Midbrain (tissue), 1 donor: ENCODE measurements around the gene AXL.
A peak's percentile ranks its signal among the peaks of the same experiment; 100 is the strongest.
"Not testable (repeated sequence)": the region's sequence is repeated elsewhere in the genome, so short reads cannot be mapped to it uniquely, and the experiment has no call there.

Source experiments
- DNase-seq: peaks from one replicate; lab custom pipeline; 2025; lab: John Stamatoyannopoulos, UW

AXL gene

DNA sequence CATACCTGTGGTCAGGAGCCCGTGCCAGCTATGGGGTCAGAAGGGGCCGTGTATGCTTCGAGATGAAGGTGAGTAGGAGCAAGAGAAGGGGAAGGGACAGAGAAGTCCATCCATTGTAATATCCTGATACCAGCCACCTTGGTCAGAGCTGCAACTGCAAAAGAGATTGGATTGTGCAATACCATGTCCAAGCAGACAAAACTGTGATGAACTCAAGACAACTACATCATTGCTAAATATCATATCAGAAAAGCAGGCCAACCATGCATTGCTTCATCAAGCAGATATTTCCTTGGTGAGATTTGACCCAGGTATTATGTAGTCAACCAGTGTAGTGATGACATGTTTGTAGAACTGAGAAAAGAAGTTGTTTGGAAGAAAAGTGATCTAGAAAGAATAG is 57.2 kb downstream of the AXL start:
- DNase-seq, result no peak

GRCh38 chr19:41278478-41278877 is 59.5 kb downstream of the AXL start:
- DNase-seq, result no peak

- DNase-seq, result no peak
Observed at GRCh38 chr19:41288673-41289530, 69.9 kb downstream of the AXL start.

- not testable (repeated sequence) for DNase-seq
Observed at GRCh38 chr19:41289814-41290213, 70.8 kb downstream of the AXL start.

GRCh38 chr19:41294393-41294792 is 75.4 kb downstream of the AXL start:
- DNase-seq, result no peak

GRCh38 chr19:41295499-41295898 is 76.5 kb downstream of the AXL start:
- no peak for DNase-seq

DNA sequence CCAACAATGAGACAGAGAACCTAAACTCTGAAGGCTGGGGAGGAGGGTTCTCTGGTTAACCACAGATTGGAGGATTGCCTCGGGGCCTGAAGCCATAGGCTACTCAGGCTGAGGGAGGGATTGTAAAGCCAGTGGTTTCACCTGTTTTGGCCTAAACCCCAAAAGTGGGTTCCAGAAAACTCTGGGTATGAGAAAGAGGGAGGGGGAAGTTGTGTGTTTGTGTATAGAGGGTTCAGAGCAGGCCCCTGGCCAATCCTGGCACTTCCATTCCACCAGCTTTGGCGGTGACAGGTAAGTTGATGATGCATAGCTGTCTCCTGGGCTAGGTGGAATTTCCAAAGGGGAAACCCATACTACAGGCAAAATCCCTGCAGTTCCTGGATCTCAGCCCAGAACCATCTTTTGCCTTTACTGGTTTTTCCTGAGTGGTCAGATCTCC is 77.4 kb downstream of the AXL start:
- DNase-seq, result no peak

- DNase-seq, result no peak
Observed at GRCh38 chr19:41297628-41298347, 78.8 kb downstream of the AXL start.

GRCh38 chr19:41298348-41298964 is 79.4 kb downstream of the AXL start:
- DNase-seq, result peak; percentile 16

DNA sequence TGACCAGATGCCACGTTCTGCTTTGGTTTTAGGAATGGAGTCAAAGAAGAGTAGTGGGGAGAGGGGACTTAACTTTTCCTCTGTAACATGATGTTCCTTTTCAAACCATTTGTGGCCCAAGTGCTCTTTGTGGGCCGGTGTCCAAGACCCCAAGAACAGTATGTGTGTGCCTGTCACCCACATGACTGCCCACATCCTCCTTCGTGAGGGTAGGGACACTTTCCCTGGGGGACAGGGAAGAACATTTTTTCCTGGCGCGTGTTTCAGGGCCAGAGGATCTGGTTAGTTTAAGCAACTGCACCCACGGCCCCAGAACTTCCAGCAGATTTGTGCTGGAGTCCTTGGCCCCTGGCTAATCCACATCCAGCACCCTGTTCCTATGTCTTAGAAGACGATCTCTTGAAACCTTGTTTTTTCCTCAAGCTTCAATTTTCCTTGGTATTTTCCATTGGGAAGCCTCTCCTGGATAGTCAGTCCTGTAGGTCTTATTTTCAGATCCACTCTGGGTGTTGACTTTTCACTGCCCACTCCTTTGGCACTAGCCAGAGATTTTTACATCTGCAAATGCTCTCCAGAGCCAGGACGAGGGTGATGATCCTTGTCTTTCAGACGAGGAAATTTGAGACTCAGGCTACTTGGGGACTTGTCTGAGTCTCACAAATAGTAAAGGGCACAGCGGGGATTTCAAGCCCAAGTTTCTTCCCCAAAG is 80.2 kb downstream of the AXL start:
- DNase-seq, result no peak

DNA sequence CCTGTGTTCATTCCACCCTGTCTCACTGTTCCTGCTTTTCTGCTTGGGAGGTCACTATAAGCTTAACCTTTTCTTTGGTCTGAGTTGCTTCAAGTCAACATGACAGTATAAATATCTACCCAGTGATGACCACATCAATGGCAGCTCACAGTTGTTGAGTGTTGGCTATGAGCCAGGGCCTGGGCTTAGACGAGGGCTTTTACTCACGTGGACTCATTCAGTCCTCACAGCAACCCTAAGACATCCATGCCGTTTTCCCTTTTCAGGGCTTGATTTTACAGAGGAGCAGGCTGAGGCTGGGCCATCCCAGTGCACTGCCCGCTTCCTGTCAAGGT is 80.7 kb downstream of the AXL start:
- DNase-seq, result peak; percentile 34

GRCh38 chr19:41300555-41300954 is 81.5 kb downstream of the AXL start:
- no peak for DNase-seq

GRCh38 chr19:41302624-41303351 is 83.8 kb downstream of the AXL start:
- no peak for DNase-seq

DNA sequence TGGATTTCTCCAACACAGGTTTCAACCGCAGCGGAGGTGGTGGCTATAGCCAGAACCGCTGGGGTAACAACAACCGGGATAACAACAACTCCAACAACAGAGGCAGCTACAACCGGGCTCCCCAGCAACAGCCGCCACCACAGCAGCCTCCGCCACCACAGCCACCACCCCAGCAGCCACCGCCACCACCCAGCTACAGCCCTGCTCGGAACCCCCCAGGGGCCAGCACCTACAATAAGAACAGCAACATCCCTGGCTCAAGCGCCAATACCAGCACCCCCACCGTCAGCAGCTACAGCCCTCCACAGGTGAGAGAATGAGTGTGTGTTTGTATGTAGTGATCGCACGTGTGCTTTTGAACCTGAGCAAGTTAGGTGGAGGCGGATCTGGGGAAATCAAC is 84.9 kb downstream of the AXL start:
- no peak for DNase-seq

DNA sequence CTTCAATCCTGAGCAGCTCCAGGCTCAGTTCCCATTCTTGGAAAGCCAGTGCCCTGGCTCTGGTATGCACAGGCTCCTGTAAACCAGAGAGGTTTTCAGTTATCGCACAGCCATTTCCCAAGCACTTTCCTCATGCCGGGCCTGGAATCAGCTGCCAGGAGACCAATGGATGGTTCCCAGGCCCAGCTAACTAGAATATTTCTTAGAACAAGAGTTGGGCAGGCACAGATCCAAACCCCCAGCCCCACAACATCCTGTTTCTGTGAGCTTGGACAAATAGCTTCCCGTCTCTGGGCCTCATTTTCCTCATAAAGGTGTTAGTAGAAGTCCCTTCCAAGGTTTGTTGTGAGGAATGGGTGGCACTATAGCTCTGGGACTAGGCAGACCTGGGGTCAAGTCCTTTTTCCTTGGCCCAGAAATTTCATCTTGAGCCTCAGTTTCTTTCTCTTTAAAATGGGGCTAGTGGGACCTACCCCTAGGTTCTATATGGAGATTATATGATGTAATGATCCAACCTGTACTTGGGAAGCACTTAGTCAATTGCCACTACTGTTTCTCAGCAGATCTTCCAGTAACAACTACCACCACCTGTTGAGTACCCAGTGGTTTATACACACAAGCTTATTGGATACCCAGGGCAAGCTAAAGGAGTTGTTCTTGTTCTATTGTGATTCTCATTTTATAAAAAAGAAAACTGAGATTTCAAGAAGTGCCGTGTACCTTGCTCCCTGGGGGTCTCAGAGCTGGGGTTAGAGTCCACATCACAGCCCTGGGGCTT is 85.9 kb downstream of the AXL start:
- no peak for DNase-seq

DNA sequence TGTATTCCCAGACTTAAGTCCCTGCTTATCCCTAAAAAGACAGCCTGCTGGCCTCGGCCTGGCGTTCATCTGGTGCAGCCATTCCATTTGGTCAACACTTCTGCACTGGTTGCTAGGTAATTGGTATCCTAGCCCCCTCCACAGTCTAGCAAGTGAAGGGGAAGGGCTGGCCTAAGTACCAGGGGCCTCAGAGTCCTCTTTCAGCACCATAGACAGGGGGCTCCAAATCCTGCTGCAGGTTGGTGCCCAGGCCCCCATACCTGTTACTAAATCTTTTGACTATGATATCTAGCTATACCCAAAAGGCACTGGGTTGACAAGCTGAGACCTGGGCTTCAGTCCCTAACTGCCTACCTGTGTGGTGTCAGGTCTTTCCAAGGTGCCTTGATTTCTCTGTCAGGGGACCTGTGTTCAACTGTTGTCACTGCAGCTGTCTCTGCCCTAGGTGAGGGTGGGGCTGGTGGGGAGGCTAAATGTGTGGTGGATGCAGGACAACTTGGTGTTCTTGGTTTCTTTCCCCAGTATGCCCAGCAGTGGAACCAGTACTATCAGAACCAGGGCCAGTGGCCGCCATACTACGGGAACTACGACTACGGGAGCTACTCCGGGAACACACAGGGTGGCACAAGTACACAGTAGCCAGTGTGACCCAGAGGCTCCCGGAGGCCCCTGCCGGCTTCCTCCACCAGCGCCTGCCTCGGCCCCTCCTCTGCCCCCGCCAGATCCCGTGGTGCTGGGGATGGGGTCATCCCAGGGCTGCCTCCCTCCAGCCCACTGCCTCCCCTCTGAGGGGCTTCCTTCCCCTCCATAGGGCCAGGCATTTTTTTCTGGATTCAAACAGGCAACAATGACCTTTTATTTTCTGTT is 87.1 kb downstream of the AXL start:
- no peak for DNase-seq

GRCh38 chr19:41307090-41307875 is 88.3 kb downstream of the AXL start:
- no peak for DNase-seq

- DNase-seq, result no peak
Observed at GRCh38 chr19:41307954-41308449, 89.0 kb downstream of the AXL start.
